GM21360 (cell line): ENCODE measurements around the gene PANX2.

Experiments
- ATAC-seq: cut with Tn5 transposase; IDR thresholded peaks from one replicate; pipeline ENCODE4 v1.9.1; 2021; ENCODE audit warnings: mild to moderate bottlenecking, moderate library complexity; ENCODE audit not compliant: unreplicated experiment

The PANX2 gene

GRCh38 chr22:50183141-50183971 lies 12.8 kb downstream of the PANX2 start:
- ATAC-seq = no peak

GRCh38 chr22:50184004-50184901 lies 13.7 kb downstream of the PANX2 start:
- no peak for ATAC-seq

GRCh38 chr22:50184902-50185374 lies 14.4 kb downstream of the PANX2 start:
- ATAC-seq = no peak

- peak; percentile 46 for ATAC-seq
These were observed 15.0 kb downstream of the PANX2 start, which contains the start of gene TRABD for GRCh38 chr22:50185375-50186087. Gene TRABD (plus strand): TSS chr22:50185913. CDS start chr22:50193061, 7,148 bp downstream.

GRCh38 chr22:50186181-50186714 lies 15.7 kb downstream of the PANX2 start:
- no peak for ATAC-seq

DNA sequence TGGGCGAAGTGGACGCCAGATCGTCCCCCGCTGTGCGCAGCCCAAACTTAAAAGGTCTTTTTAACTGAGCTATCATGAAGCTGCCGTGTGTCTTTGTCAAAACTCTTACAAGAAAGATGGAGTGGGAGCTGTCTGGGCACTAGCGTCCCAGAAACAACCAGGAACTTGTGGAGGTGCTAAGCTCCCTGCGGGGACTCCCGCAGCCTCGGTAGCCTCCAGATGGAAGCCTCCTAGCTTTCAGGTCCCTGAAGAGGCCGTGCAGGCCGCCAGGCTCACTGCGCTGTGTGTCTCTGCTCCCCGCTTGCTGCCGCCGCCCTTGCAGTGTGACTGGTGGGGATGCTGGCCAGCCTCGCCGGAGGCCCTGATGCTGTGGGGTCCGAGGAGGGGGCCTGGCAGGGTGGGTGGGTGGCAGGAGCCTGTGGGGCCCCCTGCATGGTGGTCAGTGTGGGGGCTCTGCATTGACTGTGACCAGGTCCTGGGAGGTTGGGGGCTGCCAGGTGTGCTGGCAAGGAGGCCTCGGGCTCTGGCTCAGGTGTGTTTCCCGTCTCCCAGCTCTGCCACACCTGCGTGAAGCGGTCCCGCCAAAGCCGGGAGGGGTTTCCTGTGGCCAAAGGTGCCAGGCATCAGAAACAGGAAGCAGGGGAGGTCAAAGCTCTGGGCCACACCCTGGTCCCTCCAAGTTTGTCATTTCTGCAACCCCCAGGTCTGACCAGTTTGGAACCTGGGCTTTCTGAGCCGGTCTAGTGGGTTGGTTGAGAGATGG lies 16.4 kb downstream of the PANX2 start:
- no peak for ATAC-seq

GRCh38 chr22:50188356-50188755 lies 17.8 kb downstream of the PANX2 start:
- no peak for ATAC-seq

DNA sequence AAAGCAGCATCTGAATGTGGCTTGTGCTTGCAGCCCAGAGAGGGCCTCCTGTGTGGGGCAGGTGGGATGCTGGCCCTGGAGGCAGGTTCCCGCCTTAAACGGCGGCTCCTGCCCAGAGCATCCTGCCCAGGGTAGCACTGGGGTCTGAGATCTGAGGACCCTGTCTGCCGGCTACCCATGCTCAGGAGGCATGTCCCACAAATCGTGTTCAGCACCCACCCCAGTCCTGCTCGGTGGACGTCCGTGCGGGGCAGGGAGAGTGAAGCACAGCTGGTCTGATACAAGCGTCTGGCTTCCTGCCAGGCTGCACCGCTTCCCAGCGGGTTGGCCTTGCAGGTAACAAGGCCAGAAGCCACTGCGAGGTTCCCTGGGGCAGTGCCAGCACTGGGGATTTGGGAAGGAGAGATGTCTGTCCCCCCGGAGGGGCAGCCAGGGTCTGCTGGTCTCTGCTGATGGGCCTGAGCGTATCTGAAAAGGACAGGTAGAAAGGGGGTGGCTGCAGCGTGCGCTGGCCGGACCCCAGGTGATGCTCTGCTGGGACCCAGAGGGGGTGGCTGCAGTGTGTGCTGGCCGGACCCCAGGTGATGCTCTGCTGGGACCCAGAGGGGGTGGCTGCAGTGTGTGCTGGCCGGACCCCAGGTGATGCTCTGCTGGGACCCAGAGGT lies 18.8 kb downstream of the PANX2 start:
- ATAC-seq = no peak

DNA sequence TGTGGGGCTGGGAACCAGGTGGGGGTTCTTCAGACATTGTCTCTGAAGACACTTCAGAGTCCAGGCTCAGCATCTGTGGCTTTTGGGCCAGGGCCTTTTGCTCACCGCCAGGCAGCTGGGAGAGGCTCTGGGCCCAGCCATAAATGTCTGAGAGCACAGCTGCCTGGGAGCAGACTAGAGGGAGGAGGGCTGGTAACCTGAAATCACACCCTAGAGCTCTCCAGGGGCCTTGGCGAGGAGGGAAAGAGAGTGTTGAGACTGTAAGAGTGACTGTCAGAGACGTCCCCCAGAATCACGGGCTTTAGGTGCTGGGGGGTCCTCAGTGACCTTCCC lies 19.3 kb downstream of the PANX2 start:
- ATAC-seq = no peak

DNA sequence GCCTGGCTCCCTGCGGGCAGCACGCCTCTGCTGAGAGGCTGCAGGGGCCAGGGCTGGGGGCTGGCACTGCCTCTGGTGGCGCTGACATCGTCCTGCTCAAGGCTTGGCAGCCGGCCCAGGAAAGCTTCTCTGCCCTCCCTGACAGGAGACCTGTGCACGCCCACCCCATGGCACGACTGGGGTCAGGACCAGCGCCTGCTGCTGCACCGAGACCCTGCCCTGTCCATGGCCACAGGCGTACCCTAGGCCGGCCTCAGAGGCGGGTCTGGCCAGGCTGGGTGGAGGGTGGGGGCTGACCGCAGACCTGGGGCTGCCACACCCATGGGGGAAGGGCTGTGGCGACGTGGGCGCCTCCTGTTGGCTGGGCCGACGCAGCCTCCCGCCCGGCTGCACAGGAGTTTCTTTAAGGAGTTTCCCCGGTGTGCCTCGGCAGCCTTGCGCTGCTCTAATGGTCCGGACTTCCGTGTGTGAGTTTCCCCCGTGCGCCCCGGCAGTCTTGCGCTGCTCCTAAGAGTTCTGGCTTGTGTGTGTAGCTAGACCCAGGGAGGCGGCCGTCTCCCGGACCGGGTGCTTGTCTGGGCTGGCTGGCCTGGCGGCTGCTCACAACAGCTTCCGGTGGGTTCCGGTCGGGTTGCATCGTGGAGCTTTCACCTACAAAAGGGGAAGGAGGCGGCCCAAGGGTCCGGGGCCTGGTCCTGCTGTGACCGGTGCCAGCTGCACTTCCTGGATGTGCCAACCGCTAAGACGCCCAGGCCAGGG lies 19.8 kb downstream of the PANX2 start:
- ATAC-seq = peak; percentile 33

- no peak for ATAC-seq
These were observed 20.6 kb downstream of the PANX2 start for GRCh38 chr22:50190941-50191741.

GRCh38 chr22:50192436-50193204 lies 22.1 kb downstream of the PANX2 start:
- ATAC-seq = no peak

DNA sequence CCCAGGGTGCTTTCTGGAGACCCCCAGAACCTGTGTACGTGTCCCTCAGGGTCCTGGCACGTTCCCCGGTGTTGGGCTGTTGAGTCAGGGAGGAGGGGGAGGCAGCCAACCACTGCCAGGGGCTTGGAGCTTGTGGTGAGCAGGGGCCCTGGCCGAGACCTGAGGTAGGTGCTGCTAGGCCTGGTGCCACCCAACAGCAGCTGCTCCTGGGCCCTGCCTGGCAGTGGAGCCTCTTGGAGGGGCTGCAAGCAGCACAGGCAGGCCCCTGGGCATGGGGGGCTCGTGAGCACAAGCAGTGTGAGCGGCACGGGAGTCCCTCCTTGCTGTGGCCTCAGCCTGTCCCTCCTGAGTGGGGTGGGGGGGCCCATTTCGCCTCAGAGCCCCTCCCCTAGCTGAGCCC lies 23.1 kb downstream of the PANX2 start:
- ATAC-seq = no peak

GRCh38 chr22:50194037-50194805 lies 23.7 kb downstream of the PANX2 start:
- no peak for ATAC-seq

GRCh38 chr22:50196256-50196655 lies 25.7 kb downstream of the PANX2 start:
- no peak for ATAC-seq

DNA sequence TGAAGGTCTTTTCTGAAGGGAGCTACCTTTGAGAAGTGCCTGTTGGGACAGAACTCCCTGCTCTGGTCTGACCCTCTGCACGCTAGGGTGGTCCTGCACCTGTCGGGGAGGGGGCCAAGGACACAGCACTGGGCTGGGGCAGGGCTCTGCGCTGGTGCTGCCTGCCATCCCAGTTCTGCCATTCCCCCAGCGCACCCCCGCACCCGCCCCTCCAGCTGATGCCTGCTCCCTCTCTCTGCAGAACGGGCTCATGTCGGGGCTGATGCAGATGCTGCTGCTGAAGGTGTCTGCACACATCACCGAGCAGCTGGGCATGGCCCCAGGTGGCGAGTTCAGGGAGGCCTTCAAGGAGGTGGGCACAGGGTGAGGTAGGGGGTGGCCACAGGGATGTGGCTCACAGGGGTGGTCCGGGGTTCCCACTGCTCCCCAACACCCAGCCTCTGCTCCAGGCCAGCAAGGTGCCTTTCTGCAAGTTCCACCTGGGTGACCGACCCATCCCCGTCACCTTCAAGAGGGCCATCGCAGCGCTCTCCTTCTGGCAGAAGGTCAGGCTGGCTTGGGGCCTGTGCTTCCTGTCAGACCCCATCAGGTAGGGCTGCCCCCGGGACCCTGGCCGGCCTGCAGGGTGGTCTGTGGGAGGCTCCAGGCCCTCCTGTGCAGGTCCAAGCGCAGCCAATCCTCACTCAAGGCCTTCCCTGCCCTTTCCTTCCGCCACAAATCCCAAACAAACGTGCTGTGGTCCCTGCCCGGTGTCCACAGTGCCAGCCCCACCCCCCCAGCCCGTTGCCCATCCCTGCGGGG lies 26.7 kb downstream of the PANX2 start:
- no peak for ATAC-seq
